PC-3 (cell line): ENCODE data around the gene COG5. TPM values are rescaled to one million over a fixed set of nuclear protein-coding genes. Genes with fewer than 3 reads are reported as not detected.

Experiments
- ATAC-seq: fragments of 200-7000 bp; cut with Tn5 transposase; 2 replicates; pipeline ENCODE4 v1.9.1; 2020; ENCODE audit warnings: mild to moderate bottlenecking, moderate library complexity
- BruUV-seq: library from RNA; stranded (reverse); fragments of 400-500 nt; replicated peaks from 2 replicates; lab custom pipeline; 2021; lab: Mats Ljungman, UMichigan
- CTCF ChIA-PET: fragments of 300-600 bp; sonication (Branson Sonifier 250); formaldehyde crosslinking; loops from one replicate; lab custom pipeline; 2022; ENCODE audit warnings: antibody characterized with exemption; lab: Charles Lee
- POLR2A ChIA-PET: fragments of 300-600 bp; sonication (Branson Sonifier 250); formaldehyde crosslinking; loops from one replicate; lab custom pipeline; 2022; ENCODE audit warnings: antibody characterized with exemption; ENCODE audit not compliant: unreplicated experiment; lab: Charles Lee
- DNase-seq: peaks from one replicate; pipeline ENCODE4 v3.0.0-alpha.2; 2015
- H2AFZ ChIP-seq: fragments of 300-600 bp; sonication (generic); 2 replicates; pipeline ENCODE4 v1.6.0; 2016; ENCODE audit warnings: antibody characterized with exemption, low read length
- H3F3A ChIP-seq: fragments of 300-600 bp; sonication (generic); one replicate; pipeline ENCODE4 v1.6.0; 2017; ENCODE audit warnings: antibody characterized with exemption, low read length, control low read depth, mild to moderate bottlenecking; ENCODE audit not compliant: unreplicated experiment
- H3K27ac ChIP-seq: fragments of 300-600 bp; sonication (generic); 2 replicates; pipeline ENCODE4 v1.5.1; 2016; ENCODE audit warnings: mild to moderate bottlenecking, low read length
- H3K27me3 ChIP-seq: fragments of 300-600 bp; sonication (generic); 2 replicates; pipeline ENCODE4 v1.6.1; 2016; ENCODE audit warnings: low read length, mixed read lengths
- H3K36me3 ChIP-seq: fragments of 300-600 bp; sonication (generic); 2 replicates; pipeline ENCODE4 v1.6.1; 2016; ENCODE audit warnings: low read depth, mixed run types, low read length, mixed read lengths
- H3K4me1 ChIP-seq: fragments of 300-600 bp; sonication (generic); 2 replicates; pipeline ENCODE4 v1.5.1; 2016; ENCODE audit warnings: low read length; ENCODE audit not compliant: insufficient read depth
- H3K4me2 ChIP-seq: fragments of 300-600 bp; sonication (generic); 2 replicates; pipeline ENCODE4 v1.6.0; 2016; ENCODE audit warnings: low read length
- H3K4me3 ChIP-seq: fragments of 300-600 bp; sonication (generic); 2 replicates; pipeline ENCODE4 v1.5.1; 2016; ENCODE audit warnings: mild to moderate bottlenecking, low read length, mixed read lengths
- H3K79me2 ChIP-seq: fragments of 300-600 bp; sonication (generic); 2 replicates; pipeline ENCODE4 v1.6.1; 2017; ENCODE audit warnings: low read length, mixed read lengths
- H3K9ac ChIP-seq: fragments of 300-600 bp; sonication (generic); 2 replicates; pipeline ENCODE4 v1.6.0; 2016; ENCODE audit warnings: mild to moderate bottlenecking, low read length
- H3K9me2 ChIP-seq: fragments of 300-600 bp; sonication (generic); replicated peaks from 2 replicates; pipeline ENCODE4 v1.6.1; 2016; ENCODE audit warnings: mixed run types, low read length, mixed read lengths
- H3K9me3 ChIP-seq: fragments of 300-600 bp; sonication (generic); 2 replicates; pipeline ENCODE4 v1.6.1; 2016; ENCODE audit warnings: low read length, mixed read lengths
- H4K20me1 ChIP-seq: fragments of 300-600 bp; sonication (generic); 2 replicates; pipeline ENCODE4 v1.6.1; 2016; ENCODE audit warnings: low read length, mixed read lengths
- CTCF ChIP-seq: fragments of 300-600 bp; sonication (generic); conservative IDR thresholded peaks from 2 replicates; pipeline ENCODE4 v1.5.1; 2017; ENCODE audit warnings: antibody characterized with exemption, low read depth, mild to moderate bottlenecking, low read length
- EZH2 ChIP-seq: fragments of 300-600 bp; sonication (generic); IDR thresholded peaks from one replicate; pipeline ENCODE4 v1.6.1; 2017; ENCODE audit warnings: antibody characterized with exemption, mild to moderate bottlenecking, low read length; ENCODE audit not compliant: unreplicated experiment
- EZH2phosphoT487 ChIP-seq: fragments of 300-600 bp; sonication (generic); IDR thresholded peaks from 2 replicates; pipeline ENCODE4 v1.6.1; 2018; ENCODE audit warnings: mild to moderate bottlenecking, antibody characterized with exemption, low read length, borderline replicate concordance
- intact Hi-C: fragments of 100-400 bp; cut with micrococcal nuclease; formaldehyde crosslinking; loops from 2 replicates; pipeline ENCODE4 v1.9.0; 2023
- total RNA-seq: library from RNA; depleted of rRNA; stranded (reverse); fragments of >200 nt; gene quantifications from 2 replicates; pipeline ENCODE4 v1.2.3, GENCODE V29; 2014

The COG5 gene
- total RNA-seq, 1 experiment from 2014 or later: 51.7 TPM

- intact Hi-C loops: no loop called here
- no peaks in the 10 kb centered on the region for H4K20me1 ChIP-seq
- DNase-seq: no peak
- H3K4me2 ChIP-seq: no peak overlapping the region
- no peaks in the 10 kb centered on the region for H3F3A ChIP-seq
- H3K27me3 ChIP-seq: no peaks in the 10 kb centered on the region
- H3K79me2 ChIP-seq: no peaks in the 10 kb centered on the region
- H3K27ac ChIP-seq: no peak overlapping the region
- ChIA-PET CTCF (no interaction called here), POLR2A (no interaction called here)
- ATAC-seq: no peak
- H3K36me3 ChIP-seq: peaks cover 24% of the 10 kb centered on the region
- no peaks in the 10 kb centered on the region for H3K9me3 ChIP-seq
- BruUV-seq: no TSS peak
- H3K9me2 ChIP-seq: no peaks in the 10 kb centered on the region
- no peak overlapping the region for H3K9ac ChIP-seq
- TF ChIP-seq CTCF (no peak), EZH2phosphoT487 (no peak), EZH2 (no peak)
- H2AFZ ChIP-seq: no peak overlapping the region
- no peak overlapping the region for H3K4me3 ChIP-seq
- 0 out of 2 replicates have a peak, but pooled peaks cover 5% of the 10 kb centered on the region for H3K4me1 ChIP-seq
These were observed 204.0 kb downstream of the COG5 start for GRCh38 chr7:107359520-107360316.

- peaks cover 13% of the 10 kb centered on the region for H3K36me3 ChIP-seq
- POLR2A ChIA-PET: no interaction called here
- H3K4me2 ChIP-seq: no peak overlapping the region
- no peaks in the 10 kb centered on the region for H3K9me2 ChIP-seq
- intact Hi-C loops: no loop called here
- CTCF ChIA-PET: no interaction called here
- H2AFZ ChIP-seq: no peak overlapping the region
- H3K4me1 ChIP-seq: 0 out of 2 replicates have a peak, but pooled peaks cover 5% of the 10 kb centered on the region
- no peak for TF ChIP-seq EZH2phosphoT487
- TF ChIP-seq CTCF: no peak
- no peak overlapping the region for H3K4me3 ChIP-seq
- H3K27me3 ChIP-seq: no peaks in the 10 kb centered on the region
- DNase-seq: peak; percentile 39
- no peaks in the 10 kb centered on the region for H3K9me3 ChIP-seq
- no peak overlapping the region for H3K27ac ChIP-seq
- no peaks in the 10 kb centered on the region for H3K79me2 ChIP-seq
- no peak overlapping the region for H3K9ac ChIP-seq
- H3F3A ChIP-seq: no peaks in the 10 kb centered on the region
- H4K20me1 ChIP-seq: no peaks in the 10 kb centered on the region
- 0 out of 2 replicates have a peak, but pooled peaks have one; percentile 20 for ATAC-seq
- BruUV-seq: no TSS peak
These were observed 208.1 kb downstream of the COG5 start for GRCh38 chr7:107355616-107356015.

GRCh38 chr7:107354640-107355039 is 209.1 kb downstream of the COG5 start:
- Histone ChIP-seq H3K27me3 (no peaks in the 10 kb centered on the region), H3K27ac (no peak overlapping the region), H3F3A (no peaks in the 10 kb centered on the region), H3K9me2 (no peaks in the 10 kb centered on the region), H3K9me3 (no peaks in the 10 kb centered on the region), H3K9ac (no peak overlapping the region), H2AFZ (no peak overlapping the region), H3K4me1 (0 out of 2 replicates have a peak, but pooled peaks cover 5% of the 10 kb centered on the region), H3K79me2 (no peaks in the 10 kb centered on the region), H3K4me3 (no peak overlapping the region), H3K4me2 (no peak overlapping the region), H4K20me1 (no peaks in the 10 kb centered on the region), H3K36me3 (peaks cover 3% of the 10 kb centered on the region)
- DNase-seq: no peak
- TF ChIP-seq CTCF (no peak), EZH2 (no peak), EZH2phosphoT487 (no peak)
- POLR2A ChIA-PET: no interaction called here
- no peak for ATAC-seq
- CTCF ChIA-PET: no interaction called here
- no TSS peak for BruUV-seq
- intact Hi-C loops: no loop called here
